RWPE2 (cell line): ENCODE data around the gene MCHR1.

Source experiments
- ATAC-seq: fragments of 200-7000 bp; cut with Tn5 transposase; 3 replicates; pipeline ENCODE4 v1.9.1; 2021; ENCODE audit warnings: low read depth
- DNase-seq: peaks from one replicate; pipeline ENCODE4 v3.0.0-alpha.2; 2020; ENCODE audit warnings: low spot score
- H3K27ac ChIP-seq: fragments of 450-650 bp; 2 replicates; pipeline ENCODE4 v1.5.1; 2017; ENCODE audit warnings: mild to moderate bottlenecking; ENCODE audit not compliant: poor library complexity, severe bottlenecking
- H3K27me3 ChIP-seq: fragments of 250-450 bp; sonication (Bioruptor Pico); 2 replicates; pipeline ENCODE4 v1.5.1; 2021; ENCODE audit warnings: mild to moderate bottlenecking, moderate library complexity; ENCODE audit not compliant: insufficient read depth, poor library complexity, severe bottlenecking
- H3K36me3 ChIP-seq: fragments of 250-450 bp; sonication (Bioruptor Pico); 2 replicates; pipeline ENCODE4 v1.5.1; 2020; ENCODE audit warnings: low read depth, mild to moderate bottlenecking, moderate library complexity
- H3K4me1 ChIP-seq: fragments of 250-450 bp; sonication (Bioruptor Pico); 2 replicates; pipeline ENCODE4 v1.5.1; 2021; ENCODE audit warnings: mild to moderate bottlenecking, moderate library complexity; ENCODE audit not compliant: insufficient read depth, poor library complexity, severe bottlenecking
- H3K4me3 ChIP-seq: fragments of 250-450 bp; sonication (Bioruptor Pico); 2 replicates; pipeline ENCODE4 v1.5.1; 2021; ENCODE audit warnings: mild to moderate bottlenecking, moderate library complexity; ENCODE audit not compliant: severe bottlenecking
- H3K9me3 ChIP-seq: fragments of 250-450 bp; sonication (Bioruptor Pico); 2 replicates; pipeline ENCODE4 v1.5.1; 2021; ENCODE audit warnings: mild to moderate bottlenecking, moderate library complexity; ENCODE audit not compliant: severe bottlenecking
- TF ChIP-seq, protein P1 (sequence below): fragments of 450-650 bp; IDR thresholded peaks from one replicate; pipeline ENCODE4 v1.5.1; 2017; ENCODE audit warnings: mild to moderate bottlenecking, moderate library complexity; ENCODE audit not compliant: poor library complexity, severe bottlenecking

The MCHR1 gene

DNA sequence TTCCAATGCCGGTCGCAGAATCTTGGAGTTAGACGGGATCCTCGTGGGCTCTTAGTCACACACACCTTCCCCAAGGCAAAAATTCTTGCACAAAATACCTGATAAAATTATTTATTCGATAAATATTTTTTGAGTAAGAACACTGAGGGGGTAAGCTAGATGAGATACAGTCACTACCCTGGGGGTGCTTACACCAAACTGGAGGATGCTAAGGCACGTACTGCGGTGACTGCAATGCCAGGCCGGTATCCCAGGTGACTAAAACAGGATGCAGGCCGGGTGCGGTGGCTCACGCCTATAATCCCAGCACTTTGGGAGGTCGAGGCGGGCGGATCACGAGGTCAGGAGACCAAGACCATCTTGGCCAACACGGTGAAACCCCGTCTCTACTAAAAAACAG lies 41.0 kb upstream of the MCHR1 start:
- H3K4me3 ChIP-seq, result no peak overlapping the region
- H3K27ac ChIP-seq, result peak overlapping the region; percentile 49
- H3K9me3 ChIP-seq, result no peaks in the 10 kb centered on the region
- ATAC-seq (no peak), DNase-seq (no peak)
- peaks cover 22% of the 10 kb centered on the region for H3K4me1 ChIP-seq
- no peaks in the 10 kb centered on the region for H3K27me3 ChIP-seq
- H3K36me3 ChIP-seq, result peaks cover 6% of the 10 kb centered on the region; the same call in 1 of the 2 replicates
- TF ChIP-seq, protein P1, sequence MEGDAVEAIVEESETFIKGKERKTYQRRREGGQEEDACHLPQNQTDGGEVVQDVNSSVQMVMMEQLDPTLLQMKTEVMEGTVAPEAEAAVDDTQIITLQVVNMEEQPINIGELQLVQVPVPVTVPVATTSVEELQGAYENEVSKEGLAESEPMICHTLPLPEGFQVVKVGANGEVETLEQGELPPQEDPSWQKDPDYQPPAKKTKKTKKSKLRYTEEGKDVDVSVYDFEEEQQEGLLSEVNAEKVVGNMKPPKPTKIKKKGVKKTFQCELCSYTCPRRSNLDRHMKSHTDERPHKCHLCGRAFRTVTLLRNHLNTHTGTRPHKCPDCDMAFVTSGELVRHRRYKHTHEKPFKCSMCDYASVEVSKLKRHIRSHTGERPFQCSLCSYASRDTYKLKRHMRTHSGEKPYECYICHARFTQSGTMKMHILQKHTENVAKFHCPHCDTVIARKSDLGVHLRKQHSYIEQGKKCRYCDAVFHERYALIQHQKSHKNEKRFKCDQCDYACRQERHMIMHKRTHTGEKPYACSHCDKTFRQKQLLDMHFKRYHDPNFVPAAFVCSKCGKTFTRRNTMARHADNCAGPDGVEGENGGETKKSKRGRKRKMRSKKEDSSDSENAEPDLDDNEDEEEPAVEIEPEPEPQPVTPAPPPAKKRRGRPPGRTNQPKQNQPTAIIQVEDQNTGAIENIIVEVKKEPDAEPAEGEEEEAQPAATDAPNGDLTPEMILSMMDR, result no peak

DNA sequence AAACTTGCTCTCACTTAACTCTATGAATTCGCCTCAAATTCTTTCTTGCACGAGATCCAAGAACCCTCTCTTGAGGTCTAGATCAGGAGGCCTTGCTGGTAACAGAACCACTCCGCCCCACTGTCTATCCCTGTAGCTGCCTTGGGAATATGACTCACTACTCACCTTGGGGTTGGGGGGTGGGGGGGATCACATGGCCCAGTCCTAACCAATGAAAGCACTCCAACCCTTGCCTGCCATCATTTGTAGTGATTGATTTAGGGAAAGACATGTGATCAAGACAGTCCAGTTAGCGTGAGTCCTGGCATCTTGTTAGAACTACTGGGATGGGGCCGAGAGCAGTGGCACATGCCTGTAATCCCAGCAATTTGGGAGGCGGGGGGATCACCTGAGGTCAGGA lies 38.0 kb upstream of the MCHR1 start:
- TF ChIP-seq, protein P1, result no peak
- no peaks in the 10 kb centered on the region for H3K9me3 ChIP-seq
- H3K36me3 ChIP-seq, result no peaks in the 10 kb centered on the region
- ATAC-seq (no peak), DNase-seq (no peak)
- no peak overlapping the region for H3K4me3 ChIP-seq
- no peak overlapping the region for H3K27ac ChIP-seq
- no peaks in the 10 kb centered on the region for H3K27me3 ChIP-seq
- H3K4me1 ChIP-seq, result peaks cover 24% of the 10 kb centered on the region

DNA sequence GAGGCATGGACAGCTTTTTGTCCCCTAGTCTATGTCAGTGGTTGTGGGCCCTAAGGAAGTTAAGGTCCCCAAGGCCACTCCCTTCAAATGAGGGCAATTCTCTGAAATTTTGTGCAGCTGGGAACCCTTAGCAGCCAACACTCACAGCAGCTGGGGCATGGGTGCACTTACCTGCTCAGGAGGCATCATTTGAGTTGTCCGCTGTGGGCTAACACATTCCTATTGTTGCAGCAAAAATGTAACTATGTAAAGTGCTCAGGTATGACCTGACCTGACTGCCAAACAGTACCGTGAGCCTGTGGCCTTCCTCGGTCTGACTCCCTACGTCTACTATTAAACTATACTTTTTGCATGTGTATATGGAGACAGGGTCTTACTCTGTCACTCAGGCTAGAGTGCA lies 37.0 kb upstream of the MCHR1 start:
- Histone ChIP-seq H3K9me3 (no peaks in the 10 kb centered on the region), H3K27ac (no peak overlapping the region)
- no peak for ATAC-seq

DNA sequence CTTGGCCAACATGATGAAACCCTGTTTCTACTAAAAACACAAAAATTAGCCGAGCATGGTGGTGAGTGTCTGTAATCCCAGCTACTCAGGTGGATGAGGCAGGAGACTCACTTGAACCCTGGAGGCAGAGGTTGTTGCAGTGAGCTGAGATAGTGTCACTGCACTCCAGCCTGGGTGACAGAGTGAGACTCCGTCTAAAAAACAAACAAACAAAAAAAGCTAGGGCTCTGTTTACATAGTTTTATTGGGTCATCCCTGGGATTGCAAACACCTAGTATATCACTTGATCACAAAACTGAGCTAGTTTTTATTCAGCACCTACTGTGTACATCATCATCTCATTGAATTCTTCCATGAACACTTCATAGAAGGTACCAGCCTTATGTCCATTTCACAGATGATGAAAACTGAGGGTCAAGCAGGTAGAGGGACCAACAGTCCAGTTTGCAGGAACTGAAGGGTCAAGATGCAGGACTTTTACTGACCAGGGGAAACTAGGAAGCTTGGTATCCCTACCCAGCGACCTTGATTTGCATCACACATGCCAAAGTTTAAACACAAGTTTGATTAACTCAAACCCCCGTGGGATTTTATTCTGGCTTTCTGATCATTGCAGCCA lies 33.6 kb upstream of the MCHR1 start:
- ATAC-seq (no peak), DNase-seq (no peak)
- no peak overlapping the region for H3K4me3 ChIP-seq
- TF ChIP-seq, protein P1, result no peak
- H3K9me3 ChIP-seq, result no peaks in the 10 kb centered on the region
- no peaks in the 10 kb centered on the region for H3K36me3 ChIP-seq
- H3K27ac ChIP-seq, result peak overlapping the region; percentile 80
- H3K4me1 ChIP-seq, result peaks cover 15% of the 10 kb centered on the region
- H3K27me3 ChIP-seq, result no peaks in the 10 kb centered on the region

More for the DNA sequence above, 37.0 kb upstream of the MCHR1 start:
- no peak for DNase-seq
- Histone ChIP-seq H3K27me3 (no peaks in the 10 kb centered on the region), H3K4me3 (no peak overlapping the region), H3K4me1 (peaks cover 24% of the 10 kb centered on the region), H3K36me3 (no peaks in the 10 kb centered on the region)
- TF ChIP-seq, protein P1, result no peak

DNA sequence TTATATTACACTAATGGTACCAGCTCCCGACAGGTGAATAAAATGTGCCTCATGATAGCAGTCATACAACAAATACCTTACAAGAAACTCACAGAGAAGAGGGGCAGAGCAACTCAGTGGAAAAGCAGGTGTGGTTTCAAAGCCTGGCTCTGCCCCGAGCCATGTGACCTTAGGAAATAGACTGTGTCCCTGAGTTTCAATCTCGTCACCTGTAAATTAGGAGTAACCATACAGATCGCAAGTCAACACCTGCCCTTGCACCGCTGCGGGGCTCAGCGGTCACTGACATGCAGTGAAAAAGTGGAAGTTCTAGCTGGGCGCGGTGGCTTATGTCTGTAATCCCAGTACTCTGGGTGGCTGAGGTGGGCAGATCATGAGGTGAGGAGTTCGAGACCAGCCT lies 30.9 kb upstream of the MCHR1 start:
- H3K27me3 ChIP-seq, result no peaks in the 10 kb centered on the region
- DNase-seq, result no peak
- TF ChIP-seq, protein P1, result no peak
- no peak overlapping the region for H3K27ac ChIP-seq
- H3K9me3 ChIP-seq, result no peaks in the 10 kb centered on the region
- no peaks in the 10 kb centered on the region for H3K36me3 ChIP-seq
- no peak overlapping the region for H3K4me3 ChIP-seq
- peaks cover 34% of the 10 kb centered on the region for H3K4me1 ChIP-seq
- no peak for ATAC-seq
